HCT116 (cell line): Measurements from ENCODE around the gene CNKSR3. TPM values are rescaled to one million over a fixed set of nuclear protein-coding genes. Genes with fewer than 3 reads are reported as not detected.

ENCODE experiments used
- ATAC-seq: fragments of 200-7000 bp; cut with Tn5 transposase; 2 replicates; pipeline ENCODE4 v1.9.1; 2020; ENCODE audit warnings: mild to moderate bottlenecking, moderate library complexity
- BruUV-seq: library from RNA; stranded (reverse); fragments of 400-500 nt; replicated peaks from 2 replicates; lab custom pipeline; 2021; lab: Mats Ljungman, UMichigan
- CTCF ChIA-PET: fragments of 300-600 bp; sonication (Branson Sonifier 250); formaldehyde crosslinking; loops from one replicate; lab custom pipeline; 2021; ENCODE audit warnings: antibody characterized with exemption; lab: Charles Lee
- POLR2A ChIA-PET: fragments of 300-600, 350-600 bp; sonication (Branson Sonifier 250); formaldehyde crosslinking; loops from one replicate; lab custom pipeline; 2021; ENCODE audit warnings: antibody characterized with exemption; lab: Charles Lee
- RAD21 ChIA-PET, 2 experiments: fragments of 300-600 bp; sonication (Branson Sonifier 250); formaldehyde crosslinking; loops; one replicate each; lab custom pipeline; 2023; ENCODE audit warnings: low total read pairs in 2 of 2; ENCODE audit not compliant: uncharacterized antibody in 2 of 2, unreplicated experiment in 2 of 2, low non-redundant PET in 1 of 2; lab: Charles Lee
- DNase-seq: peaks from one replicate; pipeline ENCODE4 v3.0.0-alpha.2; 2010; ENCODE audit warnings: low read depth, low spot score
- H2AFZ ChIP-seq: fragments of 200-600 bp; shearing (Covaris generic), sonication (generic); 2 replicates; pipeline ENCODE4 v1.6.1; 2017; ENCODE audit warnings: low read depth, mixed run types, mixed read lengths, antibody characterized with exemption, low read length; ENCODE audit not compliant: poor library complexity, severe bottlenecking
- H3K27ac ChIP-seq: 2 replicates; pipeline ENCODE4 v1.5.1; 2012; ENCODE audit warnings: low read depth, low read length
- H3K27me3 ChIP-seq: fragments of 200-600 bp; sonication (generic); 2 replicates; pipeline ENCODE4 v1.6.1; 2016; ENCODE audit warnings: mixed run types, low read length, mixed read lengths; ENCODE audit not compliant: insufficient read depth
- H3K36me3 ChIP-seq, 2 experiments: fragments of 200-500 bp in 1 of 2; fragments of 200-600 bp in 1 of 2; sonication (Bioruptor generic) in 1 of 2; sonication (generic) in 1 of 2; 2 replicates each; pipeline versions ENCODE4 v1.5.1 to v1.6.1; 2014 to 2016; ENCODE audit warnings: low read length in 2 of 2, inconsistent platforms in 1 of 2, mixed read lengths in 1 of 2, mixed run types in 1 of 2; ENCODE audit not compliant: insufficient read depth in 2 of 2, control insufficient read depth in 1 of 2
- H3K4me1 ChIP-seq, 2 experiments: fragments of 200-600 bp in 1 of 2; sonication (generic) in 1 of 2; 2 replicates each; pipeline versions ENCODE4 v1.5.1 to v1.6.1; 2012 to 2017; ENCODE audit warnings: low read length in 2 of 2, inconsistent platforms in 1 of 2, mild to moderate bottlenecking in 1 of 2, mixed read lengths in 1 of 2, mixed run types in 1 of 2, moderate library complexity in 1 of 2; ENCODE audit not compliant: insufficient read depth in 2 of 2, control insufficient read depth in 1 of 2
- H3K4me2 ChIP-seq: fragments of 200-600 bp; sonication (generic); 2 replicates; pipeline ENCODE4 v1.6.1; 2017; ENCODE audit warnings: mixed run types, low read length, mixed read lengths
- H3K4me3 ChIP-seq, 2 experiments: fragments of 200-600 bp in 1 of 2; sonication (generic) in 1 of 2; replicated peaks in 1 of 2; 2 replicates each; pipeline ENCODE4 v1.5.1; 2011 to 2016; ENCODE audit warnings: low read length in 2 of 2, control low read depth in 1 of 2, low read depth in 1 of 2, mild to moderate bottlenecking in 1 of 2, mixed read lengths in 1 of 2, mixed run types in 1 of 2
- H3K79me2 ChIP-seq: fragments of 200-600 bp; sonication (generic); 2 replicates; pipeline ENCODE4 v1.6.1; 2017; ENCODE audit warnings: mild to moderate bottlenecking, mixed run types, low read length, moderate library complexity, mixed read lengths; ENCODE audit not compliant: insufficient read depth
- H3K9ac ChIP-seq: fragments of 200-600 bp; sonication (generic); 2 replicates; pipeline ENCODE4 v1.6.1; 2016; ENCODE audit warnings: low read length, mixed read lengths
- H3K9me2 ChIP-seq: fragments of 200-600 bp; sonication (generic), shearing (Covaris generic); 2 replicates; pipeline ENCODE4 v1.6.1; 2017; ENCODE audit warnings: mixed run types, mild to moderate bottlenecking, moderate library complexity; ENCODE audit not compliant: insufficient read depth
- H3K9me3 ChIP-seq, 2 experiments: fragments of 200-500 bp in 1 of 2; fragments of 200-600 bp in 1 of 2; sonication (Bioruptor generic) in 1 of 2; sonication (generic) in 1 of 2; 2 replicates each; pipeline ENCODE4 v1.6.1; 2014 to 2017; ENCODE audit warnings: low read length in 2 of 2, mixed read lengths in 2 of 2, inconsistent platforms in 1 of 2, low read depth in 1 of 2, mild to moderate bottlenecking in 1 of 2, mixed run types in 1 of 2, moderate library complexity in 1 of 2; ENCODE audit not compliant: control insufficient read depth in 1 of 2, insufficient read depth in 1 of 2
- H4K20me1 ChIP-seq: fragments of 200-600 bp; sonication (generic), shearing (Covaris generic); 2 replicates; pipeline ENCODE4 v1.6.1; 2017; ENCODE audit warnings: mixed run types, mild to moderate bottlenecking, moderate library complexity; ENCODE audit not compliant: insufficient read depth
- CBX3 ChIP-seq: IDR thresholded peaks from 2 replicates; pipeline ENCODE4 v1.6.1; 2012; ENCODE audit warnings: low read depth
- CEBPB ChIP-seq: IDR thresholded peaks from 2 replicates; pipeline ENCODE4 v1.6.1; 2012; ENCODE audit warnings: low read depth
- CTCF ChIP-seq, 3 experiments: fragments of 200-600 bp in 1 of 3; sonication (generic) in 1 of 3; IDR thresholded peaks in 2 of 3; conservative IDR thresholded peaks in 1 of 3; 2 replicates each; pipeline ENCODE4 v1.5.1; 2012 to 2017; ENCODE audit warnings: low read depth in 2 of 3, low read length in 2 of 3, antibody characterized with exemption in 1 of 3, borderline replicate concordance in 1 of 3, control low read depth in 1 of 3, mild to moderate bottlenecking in 1 of 3, mixed read lengths in 1 of 3, mixed run types in 1 of 3, moderate library complexity in 1 of 3; ENCODE audit not compliant: insufficient read depth in 1 of 3
- EGR1 ChIP-seq: IDR thresholded peaks from 2 replicates; pipeline ENCODE4 v1.6.1; 2012; ENCODE audit warnings: low read depth
- ELF1 ChIP-seq: IDR thresholded peaks from 2 replicates; pipeline ENCODE4 v1.6.1; 2012; ENCODE audit warnings: low read depth, borderline replicate concordance
- EZH2 ChIP-seq: fragments of 200-600 bp; sonication (generic); IDR thresholded peaks from 2 replicates; pipeline ENCODE4 v1.6.1; 2017; ENCODE audit warnings: antibody characterized with exemption, mixed run types
- EZH2phosphoT487 ChIP-seq: fragments of 200-600 bp; IDR thresholded peaks from 2 replicates; pipeline ENCODE4 v1.6.1; 2018; ENCODE audit warnings: antibody characterized with exemption, borderline replicate concordance
- FOSL1 ChIP-seq: IDR thresholded peaks from 2 replicates; pipeline ENCODE4 v1.6.1; 2012; ENCODE audit warnings: low read depth
- POLR2AphosphoS5 ChIP-seq: IDR thresholded peaks from 2 replicates; pipeline ENCODE4 v1.6.1; 2011; ENCODE audit warnings: mild to moderate bottlenecking, low read depth, low read length, moderate library complexity
- RAD21 ChIP-seq: IDR thresholded peaks from 2 replicates; pipeline ENCODE4 v1.6.1; 2012; ENCODE audit warnings: low read depth, mild to moderate bottlenecking
- SIN3A ChIP-seq: IDR thresholded peaks from 2 replicates; pipeline ENCODE4 v1.6.1; 2012; ENCODE audit warnings: low read depth
- TCF7L2 ChIP-seq: IDR thresholded peaks from 2 replicates; pipeline ENCODE4 v1.7.0; 2011; ENCODE audit warnings: borderline replicate concordance, inconsistent platforms; ENCODE audit not compliant: insufficient read depth, insufficient read length; ENCODE audit errors: extremely low read depth
- YY1 ChIP-seq: IDR thresholded peaks from 2 replicates; pipeline ENCODE4 v1.6.1; 2011; ENCODE audit warnings: low read length, low read depth, moderate library complexity, mild to moderate bottlenecking; ENCODE audit not compliant: insufficient replicate concordance; ENCODE audit errors: extremely low read depth
- ZNF274 ChIP-seq: fragments of 200-500 bp; sonication (Bioruptor generic); IDR thresholded peaks from 2 replicates; pipeline ENCODE4 v1.6.1; 2014; ENCODE audit warnings: mild to moderate bottlenecking, low read depth, low read length, inconsistent platforms
- intact Hi-C: fragments of 100-400 bp; cut with micrococcal nuclease; formaldehyde crosslinking; loops from 2 replicates; pipeline ENCODE4 v1.10.0; 2022
- total RNA-seq: library from RNA; stranded (reverse); gene quantifications from one replicate; pipeline ENCODE4 v1.2.1, GENCODE V29; 2021; ENCODE audit not compliant: unreplicated experiment
- TF ChIP-seq, protein P1 (sequence below): IDR thresholded peaks from 2 replicates; pipeline ENCODE4 v1.6.1; 2012
- TF ChIP-seq, protein P2 (sequence below): IDR thresholded peaks from 2 replicates; pipeline ENCODE4 v1.6.1; 2011; ENCODE audit warnings: mild to moderate bottlenecking, low read length, moderate library complexity; ENCODE audit not compliant: insufficient replicate concordance; ENCODE audit errors: extremely low read depth
- TF ChIP-seq, protein P3 (sequence below): IDR thresholded peaks from 2 replicates; pipeline ENCODE4 v1.6.1; 2012

Gene CNKSR3
- total RNA-seq, 1 experiment from 2014 or later, result 15.4 TPM

DNA sequence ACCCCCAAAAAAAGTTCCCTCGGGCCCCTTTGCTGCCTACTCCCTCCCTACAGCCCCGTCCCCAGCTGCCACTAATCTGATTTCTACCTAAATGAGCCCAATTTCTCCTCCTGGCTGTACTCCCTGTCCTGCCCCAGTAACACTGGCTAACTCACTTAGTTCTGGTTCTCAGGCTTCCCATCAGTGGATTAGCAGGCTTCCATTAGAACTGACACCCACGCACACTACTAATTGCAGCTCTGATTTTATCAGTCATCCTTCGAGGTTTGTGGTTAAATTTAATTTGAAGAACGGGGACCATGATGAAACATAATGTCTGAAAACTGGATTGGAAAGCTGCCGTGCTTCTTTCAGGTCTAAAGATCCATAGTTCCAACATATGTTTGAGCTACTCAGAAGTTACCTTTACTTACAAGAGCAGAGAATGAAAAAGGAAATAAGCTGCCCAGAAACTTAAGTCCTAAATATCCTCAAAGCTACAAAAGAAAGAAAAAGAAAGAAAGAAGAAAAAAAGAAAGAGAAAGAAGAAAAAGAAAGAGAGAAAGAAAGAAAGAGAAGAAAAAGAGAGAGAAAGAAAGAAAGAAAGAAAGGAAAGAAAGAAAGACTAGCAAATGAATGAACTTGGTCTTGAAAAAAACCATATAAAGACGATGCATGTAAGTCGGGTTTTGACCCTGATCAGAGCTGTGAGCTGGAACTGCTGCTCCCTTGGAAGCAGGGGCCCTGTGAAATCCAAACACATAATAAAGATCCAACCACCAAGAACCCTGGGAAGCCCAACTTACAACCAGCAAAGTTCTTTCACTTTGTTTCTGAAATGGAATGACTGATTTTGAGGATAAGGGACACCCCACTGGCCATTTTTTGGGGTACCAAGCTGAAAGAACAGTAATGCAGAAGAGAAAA lies 51.7 kb downstream of the CNKSR3 start:
- ChIA-PET RAD21 (no interaction called here), CTCF (no interaction called here), POLR2A (no interaction called here)
- H3K36me3 ChIP-seq, result no peaks in the 10 kb centered on the region
- ATAC-seq, result no peak
- H4K20me1 ChIP-seq, result no peaks in the 10 kb centered on the region
- no peak overlapping the region for H2AFZ ChIP-seq
- H3K9ac ChIP-seq, result no peak overlapping the region
- no peaks in the 10 kb centered on the region for H3K9me3 ChIP-seq
- H3K27ac ChIP-seq, result no peak overlapping the region
- no peaks in the 10 kb centered on the region for H3K9me2 ChIP-seq
- H3K4me3 ChIP-seq, result no peak overlapping the region
- peaks cover 6 to 29% of the 10 kb centered on the region in 2 experiments; a peak in 3 of 4 replicates for H3K4me1 ChIP-seq
- no TSS peak for BruUV-seq
- TF ChIP-seq, protein P1, sequence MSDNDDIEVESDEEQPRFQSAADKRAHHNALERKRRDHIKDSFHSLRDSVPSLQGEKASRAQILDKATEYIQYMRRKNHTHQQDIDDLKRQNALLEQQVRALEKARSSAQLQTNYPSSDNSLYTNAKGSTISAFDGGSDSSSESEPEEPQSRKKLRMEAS, result no peak
- TF ChIP-seq CBX3, result no peak
- TF ChIP-seq YY1, result no peak
- TF ChIP-seq FOSL1, result no peak
- no peak for TF ChIP-seq RAD21
- no peak for TF ChIP-seq ELF1
- TF ChIP-seq TCF7L2, result no peak
- TF ChIP-seq EZH2, result no peak
- TF ChIP-seq, protein P2, sequence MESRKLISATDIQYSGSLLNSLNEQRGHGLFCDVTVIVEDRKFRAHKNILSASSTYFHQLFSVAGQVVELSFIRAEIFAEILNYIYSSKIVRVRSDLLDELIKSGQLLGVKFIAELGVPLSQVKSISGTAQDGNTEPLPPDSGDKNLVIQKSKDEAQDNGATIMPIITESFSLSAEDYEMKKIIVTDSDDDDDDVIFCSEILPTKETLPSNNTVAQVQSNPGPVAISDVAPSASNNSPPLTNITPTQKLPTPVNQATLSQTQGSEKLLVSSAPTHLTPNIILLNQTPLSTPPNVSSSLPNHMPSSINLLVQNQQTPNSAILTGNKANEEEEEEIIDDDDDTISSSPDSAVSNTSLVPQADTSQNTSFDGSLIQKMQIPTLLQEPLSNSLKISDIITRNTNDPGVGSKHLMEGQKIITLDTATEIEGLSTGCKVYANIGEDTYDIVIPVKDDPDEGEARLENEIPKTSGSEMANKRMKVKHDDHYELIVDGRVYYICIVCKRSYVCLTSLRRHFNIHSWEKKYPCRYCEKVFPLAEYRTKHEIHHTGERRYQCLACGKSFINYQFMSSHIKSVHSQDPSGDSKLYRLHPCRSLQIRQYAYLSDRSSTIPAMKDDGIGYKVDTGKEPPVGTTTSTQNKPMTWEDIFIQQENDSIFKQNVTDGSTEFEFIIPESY, result no peak
- no peak for TF ChIP-seq SIN3A
- TF ChIP-seq CEBPB, result no peak
- TF ChIP-seq EGR1, result no peak
- TF ChIP-seq EZH2phosphoT487, result no peak
- no peak for TF ChIP-seq ZNF274
- TF ChIP-seq, protein P3, sequence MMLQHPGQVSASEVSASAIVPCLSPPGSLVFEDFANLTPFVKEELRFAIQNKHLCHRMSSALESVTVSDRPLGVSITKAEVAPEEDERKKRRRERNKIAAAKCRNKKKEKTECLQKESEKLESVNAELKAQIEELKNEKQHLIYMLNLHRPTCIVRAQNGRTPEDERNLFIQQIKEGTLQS, result no peak
- TF ChIP-seq CTCF (IDR thresholded peaks at IDR 0.05 in 2 of 3, conservative IDR thresholded peaks at IDR 0.05 in 1 of 3; ENCODE audit: borderline replicate concordance in 1 of 3, insufficient read depth in 1 of 3, low read depth in 2 of 3, low read length in 2 of 3), result no peak
- no peak for TF ChIP-seq POLR2AphosphoS5
- intact Hi-C loops, result no loop called here
- H3K79me2 ChIP-seq, result peaks cover 12% of the 10 kb centered on the region; the same call in 1 of the 2 replicates
- no peak overlapping the region for H3K4me2 ChIP-seq
- H3K27me3 ChIP-seq, result no peaks in the 10 kb centered on the region
- DNase-seq, result no peak
